Endodermal cell (in vitro differentiated cells): ENCODE results near the gene C10orf62. TPM values are rescaled to one million over a fixed set of nuclear protein-coding genes. Genes with fewer than 3 reads are reported as not detected.

Experiments
- DNase-seq: peaks from one replicate; pipeline ENCODE4 v3.0.0-alpha.2; 2017
- H3K27ac ChIP-seq: 2 replicates; pipeline ENCODE4 v1.5.1; 2013; ENCODE audit warnings: mild to moderate bottlenecking, low read depth, low read length, moderate library complexity
- H3K27me3 ChIP-seq: 2 replicates; pipeline ENCODE4 v1.6.1; 2013; ENCODE audit warnings: mild to moderate bottlenecking, low read length, moderate library complexity; ENCODE audit not compliant: insufficient read depth, control insufficient read depth, poor library complexity, severe bottlenecking
- H3K36me3 ChIP-seq: 2 replicates; pipeline ENCODE4 v1.7.0; 2013; ENCODE audit warnings: mild to moderate bottlenecking, low read length, moderate library complexity; ENCODE audit not compliant: control insufficient read depth, insufficient read depth
- H3K4me1 ChIP-seq: one replicate; pipeline ENCODE4 v1.7.0; 2013; ENCODE audit warnings: low read length; ENCODE audit not compliant: control insufficient read depth, insufficient read depth
- H3K4me3 ChIP-seq: 2 replicates; pipeline ENCODE4 v1.5.1; 2013; ENCODE audit warnings: mild to moderate bottlenecking, low read length, moderate library complexity
- H3K9ac ChIP-seq: 2 replicates; pipeline ENCODE4 v1.6.1; 2013; ENCODE audit warnings: mild to moderate bottlenecking, low read length, moderate library complexity; ENCODE audit not compliant: poor library complexity, severe bottlenecking; ENCODE audit errors: extremely low read depth
- H3K9me3 ChIP-seq: 2 replicates; pipeline ENCODE4 v1.6.1; 2013; ENCODE audit warnings: mild to moderate bottlenecking, low read length, moderate library complexity; ENCODE audit not compliant: control insufficient read depth
- H3K27ac Mint-ChIP-seq: 2 replicates; pipeline ENCODE4 v1.8.0; 2020; ENCODE audit warnings: mixed read lengths
- H3K27me3 Mint-ChIP-seq: 2 replicates; pipeline ENCODE4 v1.8.0; 2021; ENCODE audit warnings: mild to moderate bottlenecking, mixed read lengths; ENCODE audit not compliant: insufficient read depth
- H3K36me3 Mint-ChIP-seq: 2 replicates; pipeline ENCODE4 v1.8.0; 2020; ENCODE audit warnings: low read depth, mixed read lengths
- H3K4me1 Mint-ChIP-seq: 2 replicates; pipeline ENCODE4 v1.8.0; 2020; ENCODE audit warnings: mixed read lengths
- H3K4me3 Mint-ChIP-seq: 2 replicates; pipeline ENCODE4 v1.8.0; 2020; ENCODE audit warnings: mild to moderate bottlenecking, moderate library complexity, mixed read lengths
- H3K9me3 Mint-ChIP-seq: 2 replicates; pipeline ENCODE4 v1.8.0; 2020; ENCODE audit warnings: mild to moderate bottlenecking, mixed read lengths
- CTCF ChIP-seq: fragments of 200-600 bp; sonication (generic); conservative IDR thresholded peaks from 2 replicates; pipeline ENCODE4 v1.5.0; 2021; ENCODE audit warnings: antibody characterized with exemption, mild to moderate bottlenecking
- whole genome bisulfite sequencing, 2 experiments: methylation state at CpG; one replicate each; pipeline versions ENCODE4 v1.1.5 to v1.1.7; 2013; ENCODE audit warnings: missing lambda C conversion rate in 2 of 2, mixed read lengths in 1 of 2; ENCODE audit not compliant: insufficient coverage in 1 of 2, insufficient read length in 1 of 2; 5-methylcytosine and 5-hydroxymethylcytosine counted together
- total RNA-seq, 2 donors: library from RNA; stranded (reverse); fragmentation: NEBNext Ultra II Directional in 1 of 2; extraction: Animal tissue kit (Norgen Biotek cat#: 25700) in 1 of 2; gene quantifications; 2 replicates in 1 of 2; 3 replicates in 1 of 2; pipeline ENCODE4 v1.2.1, GENCODE V29; 2021

C10orf62 gene
- total RNA-seq, 2 donors from 2014 or later, result not detected

GRCh38 chr10:97577701-97578100 lies 11.8 kb upstream of the C10orf62 start:
- H3K27ac ChIP-seq, result no peak overlapping the region
- no peak overlapping the region for H3K4me3 ChIP-seq
- no peak for TF ChIP-seq CTCF
- no peak for DNase-seq
- H3K4me1 Mint-ChIP-seq, result no peaks in the 10 kb centered on the region
- no peaks in the 10 kb centered on the region for H3K9me3 ChIP-seq
- H3K27ac Mint-ChIP-seq, result no peak overlapping the region
- no peak overlapping the region for H3K4me3 Mint-ChIP-seq
- no peaks in the 10 kb centered on the region for H3K36me3 Mint-ChIP-seq
- no peaks in the 10 kb centered on the region for H3K27me3 Mint-ChIP-seq
- WGBS, 2 experiments, result 88 to 93% methylated on average over 4 to 9 of the region's 9 CpGs
- H3K9me3 Mint-ChIP-seq, result no peaks in the 10 kb centered on the region
- no peaks in the 10 kb centered on the region for H3K36me3 ChIP-seq
- H3K4me1 ChIP-seq, result no peaks in the 10 kb centered on the region
- no peaks in the 10 kb centered on the region for H3K27me3 ChIP-seq
- H3K9ac ChIP-seq, result no peak overlapping the region

DNA sequence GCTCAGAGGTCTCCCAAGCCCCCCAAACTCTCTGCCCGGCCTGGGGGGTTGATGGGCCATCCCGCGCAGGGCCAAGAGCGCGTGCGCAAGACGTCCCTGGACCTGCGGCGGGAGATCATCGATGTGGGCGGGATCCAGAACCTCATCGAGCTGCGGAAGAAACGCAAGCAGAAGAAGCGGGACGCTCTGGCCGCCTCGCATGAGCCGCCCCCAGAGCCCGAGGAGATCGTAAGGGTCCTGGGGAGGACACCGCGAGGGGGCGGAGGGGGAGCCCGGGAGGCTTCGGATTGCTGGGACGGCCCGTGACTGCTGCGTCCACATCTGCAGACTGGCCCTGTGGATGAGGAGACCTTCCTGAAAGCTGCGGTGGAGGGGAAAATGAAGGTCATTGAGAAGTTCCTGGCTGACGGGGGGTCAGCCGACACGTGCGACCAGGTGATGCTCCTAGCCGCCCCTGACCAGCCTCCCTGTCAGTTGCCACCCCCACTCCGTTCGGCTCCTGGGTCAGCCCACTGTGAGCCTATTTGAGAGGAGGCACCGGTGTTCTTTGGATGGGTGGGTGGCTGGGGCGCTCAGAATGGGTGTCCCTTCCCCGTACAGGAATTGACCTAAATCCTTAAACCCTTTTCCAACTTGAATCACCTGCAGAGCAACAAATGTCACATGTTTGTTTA lies 11.2 kb upstream of the C10orf62 start:
- WGBS, 2 experiments, result 94 to 95% methylated on average over 20 to 40 of the region's 40 CpGs
- H3K27me3 Mint-ChIP-seq, result no peaks in the 10 kb centered on the region
- Histone ChIP-seq H3K27ac (no peak overlapping the region), H3K9ac (no peak overlapping the region), H3K9me3 (no peaks in the 10 kb centered on the region), H3K4me3 (no peak overlapping the region), H3K4me1 (no peaks in the 10 kb centered on the region), H3K36me3 (no peaks in the 10 kb centered on the region), H3K27me3 (no peaks in the 10 kb centered on the region)
- no peaks in the 10 kb centered on the region for H3K36me3 Mint-ChIP-seq
- H3K4me3 Mint-ChIP-seq, result no peak overlapping the region
- H3K27ac Mint-ChIP-seq, result no peak overlapping the region
- no peak for DNase-seq
- no peaks in the 10 kb centered on the region for H3K4me1 Mint-ChIP-seq
- TF ChIP-seq CTCF, result no peak
- H3K9me3 Mint-ChIP-seq, result no peaks in the 10 kb centered on the region

GRCh38 chr10:97580421-97581367 lies 8.8 kb upstream of the C10orf62 start:
- no peaks in the 10 kb centered on the region for H3K4me1 ChIP-seq

More at GRCh38 chr10:97580421-97581367, 8.8 kb upstream of the C10orf62 start:
- Histone ChIP-seq H3K27me3 (no peaks in the 10 kb centered on the region), H3K36me3 (no peaks in the 10 kb centered on the region), H3K4me3 (no peak overlapping the region), H3K9me3 (no peaks in the 10 kb centered on the region), H3K9ac (no peak overlapping the region), H3K27ac (no peak overlapping the region)
- 91 to 96% methylated on average over 7 to 9 of the region's 9 CpGs for WGBS, 2 experiments
- TF ChIP-seq CTCF, result no peak
- peaks cover 3% of the 10 kb centered on the region for H3K4me1 Mint-ChIP-seq
- no peaks in the 10 kb centered on the region for H3K36me3 Mint-ChIP-seq
- no peak overlapping the region for H3K27ac Mint-ChIP-seq
- no peaks in the 10 kb centered on the region for H3K27me3 Mint-ChIP-seq
- DNase-seq, result no peak
- no peaks in the 10 kb centered on the region for H3K9me3 Mint-ChIP-seq
- H3K4me3 Mint-ChIP-seq, result no peak overlapping the region
